OCI-LY1 (cell line): ENCODE measurements around the gene KRTAP29-1.

ENCODE experiments used
- H2AFZ ChIP-seq: fragments of 200-600 bp; sonication (generic), shearing (Covaris generic); 2 replicates; pipeline ENCODE4 v1.6.0; 2014; ENCODE audit warnings: antibody characterized with exemption, mild to moderate bottlenecking, low read length
- H3F3A ChIP-seq: fragments of 200-600 bp; sonication (generic), shearing (Covaris generic); 2 replicates; pipeline ENCODE4 v1.6.0; 2014; ENCODE audit warnings: mild to moderate bottlenecking, antibody characterized with exemption, low read length, moderate library complexity; ENCODE audit not compliant: insufficient read depth
- H3K27ac ChIP-seq: fragments of 200-600 bp; sonication (generic); 2 replicates; pipeline ENCODE4 v1.5.1; 2014; ENCODE audit warnings: low read length, mixed run types, mild to moderate bottlenecking, low read depth; ENCODE audit not compliant: poor library complexity, severe bottlenecking
- H3K27me3 ChIP-seq: fragments of 200-600 bp; sonication (generic); 2 replicates; pipeline ENCODE4 v1.6.0; 2014; ENCODE audit warnings: antibody characterized with exemption, mild to moderate bottlenecking, low read length, moderate library complexity; ENCODE audit not compliant: insufficient read depth
- H3K36me3 ChIP-seq: fragments of 200-600 bp; sonication (generic); 2 replicates; pipeline ENCODE4 v1.6.1; 2014; ENCODE audit warnings: mild to moderate bottlenecking, antibody characterized with exemption, low read length, moderate library complexity, mixed read lengths; ENCODE audit not compliant: insufficient read depth
- H3K4me1 ChIP-seq: fragments of 200-600 bp; sonication (generic); 2 replicates; pipeline ENCODE4 v1.5.1; 2014; ENCODE audit warnings: mild to moderate bottlenecking, low read length, moderate library complexity; ENCODE audit not compliant: insufficient read depth, severe bottlenecking
- H3K4me2 ChIP-seq: fragments of 200-600 bp; sonication (generic), shearing (Covaris generic); 2 replicates; pipeline ENCODE4 v1.6.1; 2014; ENCODE audit warnings: low read length
- H3K4me3 ChIP-seq: fragments of 200-600 bp; sonication (generic); 2 replicates; pipeline ENCODE4 v1.5.1; 2014; ENCODE audit warnings: low read length, low read depth, mild to moderate bottlenecking, mixed read lengths; ENCODE audit not compliant: poor library complexity, severe bottlenecking
- H3K79me2 ChIP-seq: fragments of 200-600 bp; shearing (Covaris generic); 2 replicates; pipeline ENCODE4 v1.6.1; 2016; ENCODE audit warnings: mixed run types, low read length, mixed read lengths; ENCODE audit not compliant: insufficient read depth
- H3K9ac ChIP-seq: fragments of 200-600 bp; sonication (generic), shearing (Covaris generic); 2 replicates; pipeline ENCODE4 v1.6.1; 2014; ENCODE audit warnings: mild to moderate bottlenecking, low read length, mixed read lengths
- H3K9me2 ChIP-seq: fragments of 200-600 bp; sonication (generic), shearing (Covaris generic); 2 replicates; pipeline ENCODE4 v1.6.1; 2014; ENCODE audit warnings: low read depth, mild to moderate bottlenecking, low read length, mixed read lengths
- H3K9me3 ChIP-seq: fragments of 200-600 bp; shearing (Covaris generic); 2 replicates; pipeline ENCODE4 v1.6.1; 2014; ENCODE audit warnings: low read length, mixed read lengths
- H4K20me1 ChIP-seq: fragments of 200-600 bp; sonication (generic), shearing (Covaris generic); 2 replicates; pipeline ENCODE4 v1.6.0; 2016; ENCODE audit warnings: mild to moderate bottlenecking, low read length; ENCODE audit not compliant: insufficient read depth
- CTCF ChIP-seq: fragments of 200-600 bp; sonication (generic), shearing (Covaris generic); IDR thresholded peaks from 2 replicates; pipeline ENCODE4 v1.5.1; 2017; ENCODE audit warnings: mild to moderate bottlenecking, antibody characterized with exemption, low read length, moderate library complexity, mixed read lengths
- EZH2 ChIP-seq: fragments of 200-600 bp; sonication (generic), shearing (Covaris generic); IDR thresholded peaks from 2 replicates; pipeline ENCODE4 v1.8.0; 2017; ENCODE audit warnings: borderline replicate concordance, mixed run types, mild to moderate bottlenecking, antibody characterized with exemption, low read length, moderate library complexity, mixed read lengths

The KRTAP29-1 gene

GRCh38 chr17:41315204-41315794 is 12.6 kb upstream of the KRTAP29-1 start, which contains the start of gene KRTAP17-1:
Gene KRTAP17-1 (minus strand): TSS chr17:41315710. CDS start chr17:41315650, 60 bp downstream.
- H3K36me3 ChIP-seq = no peaks in the 10 kb centered on the region
- H2AFZ ChIP-seq = no peak within 1 kb of the TSS
- TF ChIP-seq CTCF = no peak
- no peak for TF ChIP-seq EZH2

GRCh38 chr17:41311111-41311510 is 8.5 kb upstream of the KRTAP29-1 start:
- no peak overlapping the region for H3K9ac ChIP-seq
- no peak for TF ChIP-seq CTCF
- H3K79me2 ChIP-seq = no peaks in the 10 kb centered on the region

More at GRCh38 chr17:41315204-41315794, 12.6 kb upstream of the KRTAP29-1 start, which contains the start of gene KRTAP17-1:
- peaks cover 4% of the 10 kb centered on the region; the same call in 1 of the 2 replicates for H3K9me3 ChIP-seq
- H3K4me3 ChIP-seq = no peak within 1 kb of the TSS
- no peaks in the 10 kb centered on the region for H3K79me2 ChIP-seq
- H3F3A ChIP-seq = no peaks in the 10 kb centered on the region
- no peak within 1 kb of the TSS for H3K9ac ChIP-seq
- no peaks in the 10 kb centered on the region for H4K20me1 ChIP-seq
- H3K27ac ChIP-seq = no peak within 1 kb of the TSS
- H3K4me2 ChIP-seq = no peak within 1 kb of the TSS
- no peaks in the 10 kb centered on the region for H3K4me1 ChIP-seq
- 0 out of 2 replicates have a peak, but pooled peaks cover 3% of the 10 kb centered on the region for H3K27me3 ChIP-seq
- no peaks in the 10 kb centered on the region for H3K9me2 ChIP-seq

GRCh38 chr17:41308918-41309359 is 6.3 kb upstream of the KRTAP29-1 start, which contains the start of gene KRTAP16-1:
Gene KRTAP16-1 (minus strand): TSS chr17:41309309. CDS start chr17:41309253, 56 bp downstream.
- Histone ChIP-seq H3K4me3 (peak within 1 kb of the TSS; percentile 5), H3K9ac (no peak within 1 kb of the TSS), H3K27me3 (no peaks in the 10 kb centered on the region), H3K4me1 (peaks cover 13% of the 10 kb centered on the region), H3K79me2 (no peaks in the 10 kb centered on the region), H3K36me3 (no peaks in the 10 kb centered on the region), H3K9me2 (no peaks in the 10 kb centered on the region), H3K9me3 (no peaks in the 10 kb centered on the region), H4K20me1 (no peaks in the 10 kb centered on the region), H2AFZ (no peak within 1 kb of the TSS), H3K4me2 (peak within 1 kb of the TSS; percentile 12; the same call in 1 of the 2 replicates), H3K27ac (peak within 1 kb of the TSS; percentile 26), H3F3A (no peaks in the 10 kb centered on the region)
- TF ChIP-seq EZH2 (no peak), CTCF (no peak)

More at GRCh38 chr17:41311111-41311510, 8.5 kb upstream of the KRTAP29-1 start:
- Histone ChIP-seq H3K27ac (no peak overlapping the region), H3K36me3 (no peaks in the 10 kb centered on the region), H3K9me2 (no peaks in the 10 kb centered on the region), H3F3A (no peaks in the 10 kb centered on the region), H4K20me1 (no peaks in the 10 kb centered on the region), H2AFZ (no peak overlapping the region), H3K4me1 (peaks cover 13% of the 10 kb centered on the region), H3K9me3 (no peaks in the 10 kb centered on the region), H3K4me3 (no peak overlapping the region), H3K4me2 (no peak overlapping the region), H3K27me3 (no peaks in the 10 kb centered on the region)
